DOHH2 (cell line): ENCODE data around the gene DNAH11.

Source experiments
- EZH2phosphoT487 ChIP-seq: fragments of 200-600 bp; sonication (generic); IDR thresholded peaks from 2 replicates; pipeline ENCODE4 v1.6.1; 2017; ENCODE audit warnings: borderline replicate concordance, mild to moderate bottlenecking, antibody characterized with exemption, low read length, moderate library complexity, mixed read lengths
- TF ChIP-seq, protein P1 (sequence below): fragments of 200-600 bp; sonication (generic); IDR thresholded peaks from one replicate; pipeline ENCODE4 v1.5.1; 2014; ENCODE audit warnings: antibody characterized with exemption, mild to moderate bottlenecking, low read depth, low read length; ENCODE audit not compliant: poor library complexity, severe bottlenecking

DNA sequence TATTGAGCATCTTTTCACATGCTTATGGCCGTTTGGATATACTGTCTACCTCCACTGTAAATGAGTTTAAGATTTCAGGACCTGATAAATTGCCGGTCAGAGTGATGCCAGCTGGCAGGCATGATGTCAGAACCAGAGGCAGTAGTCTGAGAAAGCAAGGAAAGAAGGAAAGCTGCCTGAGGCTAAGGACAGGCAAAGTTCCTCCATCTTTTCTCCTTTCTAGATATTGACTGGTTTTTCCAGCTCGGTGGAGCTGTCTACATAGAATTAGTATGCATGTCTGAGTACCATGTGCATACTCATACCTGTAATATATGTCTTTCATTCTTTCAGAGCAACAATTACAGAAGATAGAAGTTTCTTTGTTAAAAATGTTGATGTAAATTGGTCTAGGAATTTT, 350.6 kb downstream of the DNAH11 start:
- TF ChIP-seq, protein P1, sequence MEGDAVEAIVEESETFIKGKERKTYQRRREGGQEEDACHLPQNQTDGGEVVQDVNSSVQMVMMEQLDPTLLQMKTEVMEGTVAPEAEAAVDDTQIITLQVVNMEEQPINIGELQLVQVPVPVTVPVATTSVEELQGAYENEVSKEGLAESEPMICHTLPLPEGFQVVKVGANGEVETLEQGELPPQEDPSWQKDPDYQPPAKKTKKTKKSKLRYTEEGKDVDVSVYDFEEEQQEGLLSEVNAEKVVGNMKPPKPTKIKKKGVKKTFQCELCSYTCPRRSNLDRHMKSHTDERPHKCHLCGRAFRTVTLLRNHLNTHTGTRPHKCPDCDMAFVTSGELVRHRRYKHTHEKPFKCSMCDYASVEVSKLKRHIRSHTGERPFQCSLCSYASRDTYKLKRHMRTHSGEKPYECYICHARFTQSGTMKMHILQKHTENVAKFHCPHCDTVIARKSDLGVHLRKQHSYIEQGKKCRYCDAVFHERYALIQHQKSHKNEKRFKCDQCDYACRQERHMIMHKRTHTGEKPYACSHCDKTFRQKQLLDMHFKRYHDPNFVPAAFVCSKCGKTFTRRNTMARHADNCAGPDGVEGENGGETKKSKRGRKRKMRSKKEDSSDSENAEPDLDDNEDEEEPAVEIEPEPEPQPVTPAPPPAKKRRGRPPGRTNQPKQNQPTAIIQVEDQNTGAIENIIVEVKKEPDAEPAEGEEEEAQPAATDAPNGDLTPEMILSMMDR = no peak
- TF ChIP-seq EZH2phosphoT487 = no peak
